Measurements from ENCODE around the gene ACTR1A. TPM values are rescaled to one million over a fixed set of nuclear protein-coding genes. Genes with fewer than 3 reads are reported as not detected.
"Not testable (repeated sequence)": the region's sequence is repeated elsewhere in the genome, so short reads cannot be mapped to it uniquely, and the experiment has no call there.

ACTR1A gene
- total RNA-seq, 2 experiments from 2014 or later: 55.5 to 68.3 TPM

GRCh38 chr10:102535481-102536147 lies 33.1 kb upstream of the ACTR1A start:
- H3K36me3 ChIP-seq (ENCODE audit: insufficient read depth, low read length): no peaks in the 10 kb centered on the region
- no peak for TF ChIP-seq EZH2phosphoT487 (IDR thresholded peaks at IDR 0.05; ENCODE audit: borderline replicate concordance, low read depth, low read length)
- TF ChIP-seq, protein P1, sequence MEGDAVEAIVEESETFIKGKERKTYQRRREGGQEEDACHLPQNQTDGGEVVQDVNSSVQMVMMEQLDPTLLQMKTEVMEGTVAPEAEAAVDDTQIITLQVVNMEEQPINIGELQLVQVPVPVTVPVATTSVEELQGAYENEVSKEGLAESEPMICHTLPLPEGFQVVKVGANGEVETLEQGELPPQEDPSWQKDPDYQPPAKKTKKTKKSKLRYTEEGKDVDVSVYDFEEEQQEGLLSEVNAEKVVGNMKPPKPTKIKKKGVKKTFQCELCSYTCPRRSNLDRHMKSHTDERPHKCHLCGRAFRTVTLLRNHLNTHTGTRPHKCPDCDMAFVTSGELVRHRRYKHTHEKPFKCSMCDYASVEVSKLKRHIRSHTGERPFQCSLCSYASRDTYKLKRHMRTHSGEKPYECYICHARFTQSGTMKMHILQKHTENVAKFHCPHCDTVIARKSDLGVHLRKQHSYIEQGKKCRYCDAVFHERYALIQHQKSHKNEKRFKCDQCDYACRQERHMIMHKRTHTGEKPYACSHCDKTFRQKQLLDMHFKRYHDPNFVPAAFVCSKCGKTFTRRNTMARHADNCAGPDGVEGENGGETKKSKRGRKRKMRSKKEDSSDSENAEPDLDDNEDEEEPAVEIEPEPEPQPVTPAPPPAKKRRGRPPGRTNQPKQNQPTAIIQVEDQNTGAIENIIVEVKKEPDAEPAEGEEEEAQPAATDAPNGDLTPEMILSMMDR (conservative IDR thresholded peaks at IDR 0.05; ENCODE audit: low read length): no peak
- intact Hi-C loops (cut with micrococcal nuclease; ENCODE audit: unreplicated experiment): no loop called here
- DNase-seq (ENCODE audit: low spot score): no peak
- no peaks in the 10 kb centered on the region for H3K79me2 ChIP-seq (ENCODE audit: insufficient read depth, low read depth, low read length)
- H3K4me1 ChIP-seq (ENCODE audit: insufficient read depth, low read length, poor library complexity, severe bottlenecking): peaks cover 11% of the 10 kb centered on the region
- H3K9me3 ChIP-seq (ENCODE audit: low read length): no peaks in the 10 kb centered on the region
- no peak overlapping the region for H3K4me2 ChIP-seq (ENCODE audit: low read length)
- no peak overlapping the region for H2AFZ ChIP-seq (ENCODE audit: low read length)
- no TSS peak for BruUV-seq (replicated peaks)
- POLR2A ChIA-PET: interaction anchor here (0.7 kb wide), 1 partner anchor 10 kb away, joined by 3 read pairs; no protein-coding TSS in a partner anchor
- H3K9me2 ChIP-seq (ENCODE audit: insufficient read depth, low read length): no peaks in the 10 kb centered on the region
- CTCF ChIA-PET (ENCODE audit: unreplicated experiment): no interaction called here
- no peak overlapping the region for H3K4me3 ChIP-seq (ENCODE audit: low read depth, low read length, poor library complexity, severe bottlenecking)
- H4K20me1 ChIP-seq (ENCODE audit: insufficient read depth, low read length): no peaks in the 10 kb centered on the region
- H3K27ac ChIP-seq (ENCODE audit: low read depth, low read length, poor library complexity, severe bottlenecking): no peak overlapping the region

DNA sequence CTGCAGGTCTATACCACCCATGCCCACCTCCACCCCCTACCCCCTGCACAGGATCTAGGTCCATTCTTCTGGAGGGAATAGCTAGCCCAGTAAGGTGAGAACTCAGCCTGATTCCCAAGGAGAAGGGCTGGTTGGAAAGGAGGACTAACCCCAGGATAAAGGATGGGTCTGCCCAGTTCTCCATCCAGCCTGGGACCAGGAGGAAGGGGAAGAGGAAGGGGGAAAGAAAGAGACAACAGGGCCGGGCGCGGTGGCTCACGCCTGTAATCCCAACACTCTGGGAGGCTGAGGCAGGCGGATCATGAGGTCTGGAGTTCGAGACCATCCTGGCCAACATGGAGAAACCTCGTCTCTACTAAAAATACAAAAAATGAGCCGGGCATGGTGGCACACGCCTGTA lies 32.5 kb upstream of the ACTR1A start:
- POLR2A ChIA-PET: interaction anchor here (0.7 kb wide), 2 partner anchors 10 to 286 kb away, joined by 3 read pairs; no protein-coding TSS in a partner anchor
- H3K4me3 ChIP-seq (ENCODE audit: low read depth, low read length, poor library complexity, severe bottlenecking); DNase-seq (ENCODE audit: low spot score); intact Hi-C loops (cut with micrococcal nuclease; ENCODE audit: unreplicated experiment); CTCF ChIA-PET (ENCODE audit: unreplicated experiment); H3K36me3 ChIP-seq (ENCODE audit: insufficient read depth, low read length); BruUV-seq (replicated peaks); H3K9me2 ChIP-seq (ENCODE audit: insufficient read depth, low read length); H4K20me1 ChIP-seq (ENCODE audit: insufficient read depth, low read length); H3K4me2 ChIP-seq (ENCODE audit: low read length); H2AFZ ChIP-seq (ENCODE audit: low read length); H3K79me2 ChIP-seq (ENCODE audit: insufficient read depth, low read depth, low read length); H3K9me3 ChIP-seq (ENCODE audit: low read length); H3K27ac ChIP-seq (ENCODE audit: low read depth, low read length, poor library complexity, severe bottlenecking): not testable (repeated sequence)
- H3K4me1 ChIP-seq (ENCODE audit: insufficient read depth, low read length, poor library complexity, severe bottlenecking): peaks cover 11% of the 10 kb centered on the region

- Histone ChIP-seq H3K27ac (ENCODE audit: low read depth, low read length, poor library complexity, severe bottlenecking) (no peak overlapping the region), H3K4me2 (ENCODE audit: low read length) (no peak overlapping the region), H3K9me3 (ENCODE audit: low read length) (no peaks in the 10 kb centered on the region), H3K9me2 (ENCODE audit: insufficient read depth, low read length) (no peaks in the 10 kb centered on the region), H3K36me3 (ENCODE audit: insufficient read depth, low read length) (no peaks in the 10 kb centered on the region), H3K4me3 (ENCODE audit: low read depth, low read length, poor library complexity, severe bottlenecking) (no peak overlapping the region), H3K79me2 (ENCODE audit: insufficient read depth, low read depth, low read length) (no peaks in the 10 kb centered on the region), H2AFZ (ENCODE audit: low read length) (no peak overlapping the region), H3K4me1 (ENCODE audit: insufficient read depth, low read length, poor library complexity, severe bottlenecking) (peaks cover 11% of the 10 kb centered on the region), H4K20me1 (ENCODE audit: insufficient read depth, low read length) (no peaks in the 10 kb centered on the region)
- intact Hi-C loops (cut with micrococcal nuclease; ENCODE audit: unreplicated experiment): no loop called here
- no peak for TF ChIP-seq EZH2phosphoT487 (IDR thresholded peaks at IDR 0.05; ENCODE audit: borderline replicate concordance, low read depth, low read length)
- TF ChIP-seq, protein P1 (conservative IDR thresholded peaks at IDR 0.05; ENCODE audit: low read length): no peak
- BruUV-seq (replicated peaks): no TSS peak
- ChIA-PET POLR2A (interaction anchor here (0.7 to 0.8 kb wide), 2 partner anchors 10 to 286 kb away, joined by 3 to 4 read pairs; no protein-coding TSS in a partner anchor), CTCF (ENCODE audit: unreplicated experiment) (no interaction called here)
- no peak for DNase-seq (ENCODE audit: low spot score)
Observed at GRCh38 chr10:102534333-102534732, 31.8 kb upstream of the ACTR1A start.
